ENCODE measurements around the gene CDKN2B-AS1. TPM values are rescaled to one million over a fixed set of nuclear protein-coding genes. Genes with fewer than 3 reads are reported as not detected.

Gene CDKN2B-AS1
- polyA plus RNA-seq, 3 donors, result 0.08 TPM; not detected in 2

GRCh38 chr9:21996858-21997257 lies 2.3 kb downstream of the CDKN2B-AS1 start:
- DNase-seq (ENCODE audit: extremely low read depth in 1 of 11, low read depth in 9 of 11, low spot score in 4 of 11), result no peak

GRCh38 chr9:21997480-21997879 lies 2.9 kb downstream of the CDKN2B-AS1 start:
- no peak for DNase-seq (ENCODE audit: extremely low read depth in 1 of 11, low read depth in 9 of 11, low spot score in 4 of 11)

DNA sequence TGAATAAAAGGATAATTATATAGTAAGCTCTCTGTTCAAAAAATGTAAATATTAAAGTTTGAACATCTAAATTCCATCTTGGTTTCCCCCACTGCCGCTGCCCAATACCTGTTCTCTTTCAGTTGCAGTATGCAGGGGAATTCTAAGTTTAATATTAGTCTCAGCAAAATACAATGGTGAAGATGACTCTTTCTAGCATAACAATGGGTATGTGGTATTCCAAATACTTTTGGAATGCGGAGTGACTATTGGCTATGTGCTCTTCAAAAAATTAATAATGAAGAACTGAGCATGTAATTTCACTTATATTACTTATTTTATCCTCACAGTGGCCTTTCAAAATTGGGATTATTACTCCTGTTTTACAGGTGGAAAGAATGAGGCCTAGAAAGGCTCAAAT lies 3.4 kb downstream of the CDKN2B-AS1 start:
- DNase-seq (ENCODE audit: extremely low read depth in 1 of 11, low read depth in 9 of 11, low spot score in 4 of 11), result no peak

GRCh38 chr9:22002038-22002437 lies 7.4 kb downstream of the CDKN2B-AS1 start:
- no peak for DNase-seq (ENCODE audit: extremely low read depth in 1 of 11, low read depth in 9 of 11, low spot score in 4 of 11)

DNA sequence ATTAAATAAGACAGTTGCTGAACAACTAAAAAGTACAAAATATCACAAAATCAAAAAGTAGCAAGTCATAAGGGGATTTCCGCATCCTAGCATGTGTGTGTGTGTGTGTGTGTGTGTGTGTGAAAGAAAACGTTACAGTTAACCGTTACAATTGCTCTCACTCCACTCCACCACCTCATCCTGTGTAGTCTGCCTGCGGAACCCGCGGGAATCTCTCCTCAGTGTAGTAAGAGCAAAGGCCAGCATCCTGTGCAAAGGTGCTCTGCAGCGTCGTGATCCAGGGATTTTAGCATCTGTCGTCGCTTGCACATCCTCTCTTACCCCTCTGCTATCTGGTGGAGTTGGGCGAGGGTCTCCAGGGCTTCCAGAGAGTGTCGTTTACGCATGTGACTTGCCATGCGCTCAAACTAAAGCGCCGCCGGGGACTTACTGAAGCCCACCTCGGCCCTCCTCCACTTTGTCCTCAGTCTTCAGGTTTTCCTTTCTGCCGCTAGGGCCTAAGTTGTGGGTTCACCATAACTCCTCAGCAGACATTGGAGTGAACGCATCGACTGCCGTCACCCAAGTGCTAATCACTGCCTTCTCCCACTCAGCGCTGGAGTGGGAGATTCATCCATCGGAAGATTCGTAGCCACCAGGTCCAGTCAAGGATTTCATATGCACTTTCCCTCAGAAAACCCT lies 10.6 kb downstream of the CDKN2B-AS1 start:
- DNase-seq (ENCODE audit: extremely low read depth in 1 of 11, low read depth in 9 of 11, low spot score in 4 of 11), result no peak

- no peak for DNase-seq (ENCODE audit: extremely low read depth in 1 of 11, low read depth in 9 of 11, low spot score in 4 of 11)
Measured at GRCh38 chr9:22005702-22006606, 11.4 kb downstream of the CDKN2B-AS1 start.

- DNase-seq (ENCODE audit: extremely low read depth in 1 of 11, low read depth in 9 of 11, low spot score in 4 of 11), result no peak
Measured at GRCh38 chr9:22008384-22008716, 13.8 kb downstream of the CDKN2B-AS1 start.

DNA sequence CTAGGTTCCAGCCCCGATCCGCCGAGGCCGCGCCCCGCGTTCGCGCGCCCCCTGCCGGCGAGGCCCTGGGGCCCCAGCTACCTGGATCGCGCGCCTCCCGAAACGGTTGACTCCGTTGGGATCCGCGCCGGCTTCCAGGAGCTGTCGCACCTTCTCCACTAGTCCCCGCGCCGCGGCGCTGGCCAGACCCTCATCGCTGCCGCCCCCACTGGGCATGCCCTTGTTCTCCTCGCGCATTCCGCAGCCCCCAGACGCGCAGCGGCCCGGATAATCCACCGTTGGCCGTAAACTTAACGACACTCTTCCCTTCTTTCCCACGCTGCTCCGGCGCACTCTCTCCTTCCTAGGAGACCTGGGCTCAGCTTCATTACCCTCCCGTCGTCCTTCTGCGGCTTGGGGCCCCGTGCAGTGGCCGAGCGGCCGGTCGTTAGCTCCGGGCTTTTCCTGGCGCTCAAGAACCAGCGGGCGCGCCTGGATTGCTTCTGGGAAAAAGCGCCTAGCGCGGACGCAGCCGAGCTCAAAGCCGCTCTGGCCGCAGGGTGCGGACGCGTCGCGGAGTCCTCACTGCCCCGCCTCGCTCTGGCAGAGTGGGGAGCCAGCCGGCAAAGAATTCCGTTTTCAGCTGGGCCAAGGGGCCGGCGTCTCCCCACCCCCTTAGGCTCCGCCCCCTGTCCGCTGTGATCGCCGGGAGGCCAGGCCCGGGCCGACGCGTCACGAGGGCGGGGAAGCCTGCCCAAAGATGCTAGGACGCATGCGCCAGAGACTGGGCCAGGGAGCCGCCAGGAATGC lies 14.3 kb downstream of the CDKN2B-AS1 start, which contains the start of gene CDKN2B:
CDKN2B (minus strand) TSS at position 589 of the 789 bp plus-strand sequence; CDS start at position 237, 352 bp downstream.
- DNase-seq (ENCODE audit: extremely low read depth in 1 of 11, low read depth in 9 of 11, low spot score in 4 of 11), result peak; percentile 44 to 83 (median 67)

DNA sequence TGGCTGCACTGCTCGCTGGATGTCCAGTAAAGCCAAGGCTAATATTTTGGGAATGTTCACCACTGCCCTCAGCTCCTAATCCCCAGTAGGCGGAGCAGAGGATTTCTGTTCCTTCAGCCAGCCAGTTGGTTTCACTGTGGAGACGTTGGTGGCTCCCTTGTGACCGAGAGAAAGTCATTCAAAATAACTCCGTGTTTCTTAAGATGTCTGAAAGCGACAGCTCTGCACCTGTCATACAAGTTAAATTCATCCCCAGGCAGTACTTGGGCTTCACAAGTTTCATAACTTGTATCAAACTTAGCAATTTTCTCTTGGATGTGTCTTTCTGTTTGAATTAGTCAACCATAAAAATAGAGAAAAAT lies 14.9 kb downstream of the CDKN2B-AS1 start:
- DNase-seq (ENCODE audit: extremely low read depth in 1 of 11, low read depth in 9 of 11, low spot score in 4 of 11), result no peak

DNA sequence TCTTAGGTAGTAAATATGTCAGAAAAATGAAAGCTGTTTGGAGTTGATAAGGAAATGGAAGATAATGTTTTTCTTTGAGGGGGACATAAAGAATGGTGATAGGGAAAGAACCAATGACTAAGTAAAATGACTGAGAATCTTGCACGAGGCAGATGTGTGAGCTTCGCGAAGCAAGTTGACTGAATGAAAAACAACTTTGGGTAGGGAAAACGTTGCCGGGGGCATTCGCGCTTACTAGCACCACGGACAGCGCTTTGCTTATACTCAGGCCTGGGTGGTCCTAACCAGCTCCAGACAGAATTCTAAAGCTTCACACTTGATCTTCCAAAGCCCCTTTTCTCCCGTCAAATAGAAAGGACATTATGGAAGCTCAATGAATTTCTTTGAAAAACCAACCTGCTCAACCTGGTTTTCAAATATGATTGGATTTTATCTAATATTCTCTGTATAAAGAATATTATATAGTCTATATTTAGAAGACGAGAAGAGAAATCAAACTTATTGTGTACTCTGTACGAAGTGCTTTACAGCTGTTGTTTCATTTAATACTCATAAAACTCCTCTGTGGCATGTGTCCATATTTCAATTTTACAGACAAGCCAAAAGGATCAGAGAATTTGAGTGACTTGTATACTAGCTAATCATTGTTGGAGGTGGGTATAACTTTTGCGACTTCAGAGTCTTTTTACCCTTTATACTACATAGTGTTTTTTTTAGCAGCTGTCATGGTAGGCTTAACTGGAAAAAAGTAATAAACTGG lies 16.5 kb downstream of the CDKN2B-AS1 start:
- peak in 10 of 11 donors; percentile 25 to 67 (median 56) for DNase-seq (ENCODE audit: extremely low read depth in 1 of 11, low read depth in 9 of 11, low spot score in 4 of 11)

DNA sequence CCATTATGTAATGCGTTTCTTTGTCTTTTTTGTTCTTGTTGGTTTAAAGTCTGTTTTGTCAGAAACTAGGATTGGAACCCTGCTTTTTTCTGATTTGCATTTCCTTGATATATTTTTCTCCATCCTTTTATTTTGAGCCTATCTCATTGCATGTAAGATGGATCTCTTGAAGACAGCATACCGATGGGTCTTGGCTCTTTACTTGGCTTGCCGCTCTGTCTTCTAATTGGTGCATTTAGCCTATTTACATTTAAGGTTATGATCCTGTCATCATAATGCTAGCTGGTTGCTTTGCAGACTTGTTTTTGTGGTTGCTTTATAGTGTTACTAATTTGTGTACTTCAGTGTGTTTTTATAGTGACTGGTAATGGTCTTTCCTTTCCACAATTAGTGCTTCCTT lies 27.8 kb downstream of the CDKN2B-AS1 start:
- no peak for DNase-seq (ENCODE audit: extremely low read depth in 1 of 11, low read depth in 9 of 11, low spot score in 4 of 11)

GRCh38 chr9:22026696-22027095 lies 32.1 kb downstream of the CDKN2B-AS1 start:
- no peak for DNase-seq (ENCODE audit: extremely low read depth in 1 of 11, low read depth in 9 of 11, low spot score in 4 of 11)

DNA sequence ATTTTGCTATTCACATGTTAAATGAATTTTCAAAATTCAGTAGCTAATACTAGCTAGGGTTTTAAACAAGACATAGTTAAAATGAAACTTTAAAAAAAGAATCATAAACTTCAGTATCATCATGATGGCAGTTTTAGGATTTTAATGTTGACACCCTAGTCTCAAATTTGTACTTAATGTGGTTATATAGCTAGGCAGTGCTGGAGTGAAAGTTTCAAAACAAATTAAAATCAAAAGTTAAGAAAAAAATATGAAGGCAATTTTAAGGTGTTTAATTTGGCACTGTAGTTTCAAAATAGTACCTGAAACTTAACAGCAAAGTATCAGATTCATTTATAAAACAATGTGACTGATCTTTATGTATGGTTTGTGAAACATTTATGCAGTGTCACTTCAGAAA lies 33.8 kb downstream of the CDKN2B-AS1 start:
- DNase-seq (ENCODE audit: extremely low read depth in 1 of 11, low read depth in 9 of 11, low spot score in 4 of 11), result no peak

DNA sequence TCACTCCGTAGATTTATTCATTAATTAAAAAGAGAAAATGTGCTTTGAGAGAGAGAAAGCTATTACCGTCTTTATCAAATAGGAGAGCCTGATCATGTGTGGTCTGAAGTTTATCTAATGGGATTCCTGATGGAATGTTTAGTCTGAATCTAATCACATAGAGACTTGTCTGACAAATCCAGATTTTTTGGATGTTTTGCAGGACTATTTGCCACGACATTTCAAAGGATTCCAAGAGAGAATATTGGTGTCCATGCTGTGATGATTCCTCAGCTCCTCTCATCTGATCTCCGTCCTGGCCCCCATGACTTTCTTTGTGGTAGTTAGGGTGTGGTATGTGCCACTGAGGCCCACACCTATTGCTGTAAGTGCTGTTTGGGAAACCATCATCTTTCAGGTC lies 34.6 kb downstream of the CDKN2B-AS1 start:
- DNase-seq (ENCODE audit: extremely low read depth in 1 of 11, low read depth in 9 of 11, low spot score in 4 of 11), result no peak

- DNase-seq (ENCODE audit: extremely low read depth in 1 of 11, low read depth in 9 of 11, low spot score in 4 of 11), result no peak
Measured at GRCh38 chr9:22030101-22030598, 35.6 kb downstream of the CDKN2B-AS1 start.

DNA sequence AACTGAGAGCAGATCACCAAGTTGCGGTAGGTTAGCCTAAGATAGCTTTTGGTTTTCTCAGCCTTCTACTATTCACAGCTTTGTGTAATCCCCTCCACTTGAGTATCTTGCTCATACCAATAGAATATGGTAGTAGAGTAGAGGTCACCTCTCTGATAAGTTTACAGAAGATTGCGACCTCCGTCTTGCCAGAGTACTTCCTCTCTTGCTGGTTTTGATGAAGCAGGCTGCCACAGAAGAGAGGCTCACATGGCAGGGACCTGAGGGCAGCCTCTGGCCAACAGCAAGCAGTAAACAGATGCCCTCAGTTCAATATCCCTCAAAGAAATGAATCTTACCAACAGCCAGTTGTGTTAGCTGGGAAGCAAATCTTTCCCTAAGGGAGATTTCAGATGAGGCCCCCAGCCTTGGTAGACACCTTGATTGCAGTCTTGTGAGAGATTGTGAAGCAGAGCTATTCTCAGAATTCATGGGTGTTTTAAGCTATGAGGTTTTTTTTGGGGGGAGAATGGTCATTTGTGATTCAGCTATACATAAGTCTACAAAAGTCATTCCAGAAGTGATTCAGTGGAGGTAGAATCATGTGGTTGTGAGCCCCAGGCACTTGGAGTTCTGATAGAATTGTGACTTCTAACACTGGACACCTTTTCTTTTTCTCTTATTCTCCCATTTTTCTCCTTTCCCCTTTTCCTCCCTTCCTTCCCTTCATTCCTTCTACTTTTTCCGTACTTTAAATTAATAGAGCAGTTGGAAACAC lies 37.2 kb downstream of the CDKN2B-AS1 start:
- no peak for DNase-seq (ENCODE audit: extremely low read depth in 1 of 11, low read depth in 9 of 11, low spot score in 4 of 11)

- no peak for DNase-seq (ENCODE audit: extremely low read depth in 1 of 11, low read depth in 9 of 11, low spot score in 4 of 11)
Measured at GRCh38 chr9:22033012-22033630, 38.5 kb downstream of the CDKN2B-AS1 start.

DNA sequence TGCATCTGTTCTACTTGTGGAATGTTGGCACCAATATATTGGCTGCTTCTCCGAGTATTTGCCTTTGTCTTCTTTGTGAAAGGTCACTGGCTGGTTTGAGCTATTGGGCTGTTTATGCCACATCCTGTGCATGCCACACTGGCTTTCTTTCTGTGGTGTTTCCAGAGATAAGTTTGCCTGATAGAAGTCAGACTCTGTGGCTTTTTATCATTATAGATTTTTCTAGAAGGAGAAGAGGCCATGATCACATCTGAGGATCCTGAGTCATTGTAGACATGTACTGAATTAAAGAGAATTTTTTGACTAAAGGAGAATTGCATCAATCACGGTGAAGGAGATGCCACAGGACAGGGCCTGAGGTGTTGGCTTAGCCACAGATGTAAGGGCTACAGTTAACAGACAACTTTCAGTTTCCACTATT lies 41.0 kb downstream of the CDKN2B-AS1 start:
- DNase-seq (ENCODE audit: extremely low read depth in 1 of 11, low read depth in 9 of 11, low spot score in 4 of 11), result no peak
